ENCODE measurements around the gene LRP3.

DNA sequence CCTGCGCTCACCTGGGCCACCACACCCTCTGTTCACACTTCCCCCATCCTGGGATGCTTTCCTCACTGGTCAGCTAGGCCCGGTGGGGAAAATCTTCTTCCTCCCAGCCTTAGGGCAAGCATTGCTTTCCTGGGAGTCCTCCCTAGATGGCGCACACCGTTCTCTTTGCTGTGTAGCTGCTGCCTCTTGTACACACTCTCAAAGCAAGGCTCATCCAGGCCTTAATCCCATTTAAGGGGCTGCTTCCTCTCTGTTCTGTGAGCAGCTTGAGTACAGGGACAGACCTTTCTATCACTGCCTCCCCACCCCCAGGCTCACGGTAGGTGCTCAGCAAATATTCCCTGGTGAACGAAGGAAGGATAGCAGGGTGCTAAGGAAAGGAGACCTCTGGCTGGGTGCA is 20.5 kb downstream of the LRP3 start:
- TF ChIP-seq POLR2A (IDR thresholded peaks at IDR 0.05) (no peak), CTCF (IDR thresholded peaks at IDR 0.05) (no peak), EP300 (IDR thresholded peaks at IDR 0.05) (no peak)

All from ovary (tissue), 3 donors.